ENCODE measurements around the gene DEFB124.
A peak's percentile ranks its signal among the peaks of the same experiment; 100 is the strongest.
"Not testable (repeated sequence)": the region's sequence is repeated elsewhere in the genome, so short reads cannot be mapped to it uniquely, and the experiment has no call there.

The DEFB124 gene

GRCh38 chr20:31494131-31494530, 19.2 kb upstream of the DEFB124 start:
- in situ Hi-C loops (cut with MboI; ENCODE audit: low pct_unique_long_range_greater_than_20kb, low sequenced_read_pairs), result no loop called here
- DNase-seq, result peak; percentile 39

- in situ Hi-C loops (cut with MboI; ENCODE audit: low pct_unique_long_range_greater_than_20kb, low sequenced_read_pairs), result no loop called here
- DNase-seq, result no peak
These were observed 15.8 kb upstream of the DEFB124 start for GRCh38 chr20:31490752-31491151.

- DNase-seq, result no peak
- in situ Hi-C loops (cut with MboI; ENCODE audit: low pct_unique_long_range_greater_than_20kb, low sequenced_read_pairs), result no loop called here
These were observed 14.2 kb upstream of the DEFB124 start for GRCh38 chr20:31489152-31489551.

- in situ Hi-C loops (cut with MboI; ENCODE audit: low pct_unique_long_range_greater_than_20kb, low sequenced_read_pairs), result no loop called here
- no peak for DNase-seq
These were observed 13.2 kb upstream of the DEFB124 start for GRCh38 chr20:31488115-31488514.

GRCh38 chr20:31485450-31486339, 10.8 kb upstream of the DEFB124 start:
- in situ Hi-C loops (cut with MboI; ENCODE audit: low pct_unique_long_range_greater_than_20kb, low sequenced_read_pairs), result no loop called here
- peak; percentile 80 for DNase-seq

- in situ Hi-C loops (cut with MboI; ENCODE audit: low pct_unique_long_range_greater_than_20kb, low sequenced_read_pairs), result no loop called here
- no peak for DNase-seq
These were observed 9.1 kb upstream of the DEFB124 start for GRCh38 chr20:31484001-31484400.

GRCh38 chr20:31476643-31477215, 1.8 kb upstream of the DEFB124 start:
- in situ Hi-C loops (cut with MboI; ENCODE audit: low pct_unique_long_range_greater_than_20kb, low sequenced_read_pairs), result no loop called here
- no peak for DNase-seq

GRCh38 chr20:31476294-31476585, 1.3 kb upstream of the DEFB124 start:
- DNase-seq, result no peak
- in situ Hi-C loops (cut with MboI; ENCODE audit: low pct_unique_long_range_greater_than_20kb, low sequenced_read_pairs), result no loop called here

GRCh38 chr20:31475472-31476293, 756 bp upstream of the DEFB124 start:
- DNase-seq, result no peak
- in situ Hi-C loops (cut with MboI; ENCODE audit: low pct_unique_long_range_greater_than_20kb, low sequenced_read_pairs), result no loop called here

- no peak for DNase-seq
- in situ Hi-C loops (cut with MboI; ENCODE audit: low pct_unique_long_range_greater_than_20kb, low sequenced_read_pairs), result no loop called here
These were observed 860 bp downstream of the DEFB124 start for GRCh38 chr20:31474097-31474436.

GRCh38 chr20:31473331-31474096, 1.4 kb downstream of the DEFB124 start:
- in situ Hi-C loops (cut with MboI; ENCODE audit: low pct_unique_long_range_greater_than_20kb, low sequenced_read_pairs), result no loop called here
- DNase-seq, result no peak

- no peak for DNase-seq
- in situ Hi-C loops (cut with MboI; ENCODE audit: low pct_unique_long_range_greater_than_20kb, low sequenced_read_pairs), result no loop called here
These were observed 2.3 kb downstream of the DEFB124 start for GRCh38 chr20:31472395-31473330.

- DNase-seq; in situ Hi-C loops (cut with MboI; ENCODE audit: low pct_unique_long_range_greater_than_20kb, low sequenced_read_pairs): not testable (repeated sequence)
These were observed 4.0 kb downstream of the DEFB124 start for GRCh38 chr20:31470946-31471345.

GRCh38 chr20:31454361-31454760, 20.6 kb downstream of the DEFB124 start:
- no peak for DNase-seq
- in situ Hi-C loops (cut with MboI; ENCODE audit: low pct_unique_long_range_greater_than_20kb, low sequenced_read_pairs), result no loop called here

- no peak for DNase-seq
- in situ Hi-C loops (cut with MboI; ENCODE audit: low pct_unique_long_range_greater_than_20kb, low sequenced_read_pairs), result no loop called here
These were observed 22.4 kb downstream of the DEFB124 start for GRCh38 chr20:31452575-31452974.

GRCh38 chr20:31449511-31450414, 25.2 kb downstream of the DEFB124 start:
- in situ Hi-C loops (cut with MboI; ENCODE audit: low pct_unique_long_range_greater_than_20kb, low sequenced_read_pairs), result no loop called here
- no peak for DNase-seq

GRCh38 chr20:31446084-31446819, 28.7 kb downstream of the DEFB124 start:
- no peak for DNase-seq
- in situ Hi-C loops (cut with MboI; ENCODE audit: low pct_unique_long_range_greater_than_20kb, low sequenced_read_pairs), result no loop called here

Measured in KBM-7 (cell line).